ENCODE data around the gene BAZ2A.
"Not testable (repeated sequence)": the region's sequence is repeated elsewhere in the genome, so short reads cannot be mapped to it uniquely, and the experiment has no call there.

BAZ2A gene

DNA sequence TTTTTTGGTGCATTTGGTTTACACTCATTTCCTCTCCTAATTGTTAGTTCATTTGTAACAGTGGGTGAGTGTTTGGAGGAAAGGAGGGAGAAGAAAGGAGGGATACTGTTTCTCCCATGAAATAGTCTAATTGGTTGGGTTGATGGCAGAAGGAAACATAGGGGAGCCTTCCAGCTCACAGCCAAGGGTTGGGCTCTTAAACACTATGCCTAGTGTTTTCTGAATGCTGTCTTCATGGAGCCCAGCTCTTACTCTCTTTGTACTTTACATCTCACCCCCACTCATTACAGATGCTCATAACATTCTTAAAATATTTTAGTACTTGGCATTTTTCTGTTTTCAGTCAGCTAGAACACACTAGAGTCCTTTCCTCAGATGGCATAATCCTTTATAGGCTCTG, 38.2 kb downstream of the BAZ2A start:
- no peaks in the 10 kb centered on the region for H3K9me3 ChIP-seq (ENCODE audit: control insufficient read depth, insufficient read depth, low read length)
- H3K27ac ChIP-seq (ENCODE audit: low read depth, low read length), result no peak overlapping the region
- H3K36me3 ChIP-seq (ENCODE audit: control insufficient read depth, insufficient read depth, low read length), result peaks cover 18% of the 10 kb centered on the region
- no peaks in the 10 kb centered on the region for H3K27me3 ChIP-seq (ENCODE audit: control insufficient read depth, insufficient read depth, low read length)
- no peak overlapping the region for H3K4me3 ChIP-seq (ENCODE audit: low read depth, low read length)
- no peak overlapping the region for H3K9ac ChIP-seq (ENCODE audit: low read depth, low read length)
- peaks cover 31% of the 10 kb centered on the region for H3K4me1 ChIP-seq (ENCODE audit: control insufficient read depth, insufficient read depth, low read length)

DNA sequence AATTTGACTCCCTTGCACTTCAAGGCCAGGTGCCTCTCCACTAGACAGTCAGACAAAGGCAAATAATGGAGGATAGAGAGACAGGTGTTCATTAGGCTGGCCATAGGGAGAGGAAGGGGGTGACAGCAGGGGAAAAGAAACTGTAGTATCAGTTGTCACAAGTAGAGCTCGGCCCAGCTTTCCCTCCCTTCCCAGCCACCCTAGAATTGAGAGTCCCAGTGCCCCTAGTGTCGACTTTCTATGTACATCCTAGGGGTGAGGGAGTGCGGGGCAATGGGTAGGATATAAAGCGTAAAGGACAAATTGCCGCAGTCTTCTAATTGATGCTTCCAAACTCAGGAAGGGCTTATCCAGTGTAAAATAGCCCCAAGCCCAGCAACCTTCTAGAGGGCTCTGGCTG, 39.0 kb downstream of the BAZ2A start:
- no peaks in the 10 kb centered on the region for H3K27me3 ChIP-seq (ENCODE audit: control insufficient read depth, insufficient read depth, low read length)
- peaks cover 12% of the 10 kb centered on the region; the same call in 1 of the 2 replicates for H3K36me3 ChIP-seq (ENCODE audit: control insufficient read depth, insufficient read depth, low read length)
- H3K4me1 ChIP-seq (ENCODE audit: control insufficient read depth, insufficient read depth, low read length), result peaks cover 25% of the 10 kb centered on the region
- H3K9ac ChIP-seq (ENCODE audit: low read depth, low read length), result no peak overlapping the region
- H3K27ac ChIP-seq (ENCODE audit: low read depth, low read length), result no peak overlapping the region
- no peaks in the 10 kb centered on the region for H3K9me3 ChIP-seq (ENCODE audit: control insufficient read depth, insufficient read depth, low read length)
- no peak overlapping the region for H3K4me3 ChIP-seq (ENCODE audit: low read depth, low read length)

DNA sequence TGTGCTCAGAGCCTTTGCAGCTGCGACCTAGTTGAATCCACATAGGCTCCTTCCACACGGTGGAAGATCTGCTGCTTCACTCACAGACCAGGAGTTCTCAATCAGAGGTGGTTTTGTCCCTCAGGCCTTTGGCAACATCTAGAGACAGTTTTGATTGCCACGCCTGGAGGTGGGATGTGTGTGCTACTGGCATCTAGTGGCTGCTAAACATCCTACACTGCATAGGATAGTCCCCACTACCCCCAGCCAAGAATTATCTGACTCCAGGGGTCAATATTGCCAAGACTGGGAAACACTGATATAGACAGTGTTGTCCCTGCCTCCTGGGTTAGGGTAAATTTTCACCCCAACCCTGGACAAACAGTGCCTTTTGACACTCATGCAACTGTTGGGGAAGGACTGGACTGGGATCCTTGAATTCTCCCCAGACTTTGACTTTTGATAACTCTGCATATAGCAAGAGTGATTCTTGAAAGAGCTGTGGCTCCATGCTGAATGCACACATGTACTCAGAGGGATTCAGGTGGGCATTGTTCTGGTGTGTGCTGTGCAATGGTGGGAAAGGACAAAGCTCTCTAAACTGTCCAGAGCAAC, 39.8 kb downstream of the BAZ2A start:
- no peaks in the 10 kb centered on the region for H3K27me3 ChIP-seq (ENCODE audit: control insufficient read depth, insufficient read depth, low read length)
- H3K9ac ChIP-seq (ENCODE audit: low read depth, low read length), result no peak overlapping the region
- H3K27ac ChIP-seq (ENCODE audit: low read depth, low read length), result no peak overlapping the region
- no peak overlapping the region for H3K4me3 ChIP-seq (ENCODE audit: low read depth, low read length)
- peaks cover 6% of the 10 kb centered on the region; the same call in 1 of the 2 replicates for H3K36me3 ChIP-seq (ENCODE audit: control insufficient read depth, insufficient read depth, low read length)
- no peaks in the 10 kb centered on the region for H3K9me3 ChIP-seq (ENCODE audit: control insufficient read depth, insufficient read depth, low read length)
- H3K4me1 ChIP-seq (ENCODE audit: control insufficient read depth, insufficient read depth, low read length), result peaks cover 25% of the 10 kb centered on the region

DNA sequence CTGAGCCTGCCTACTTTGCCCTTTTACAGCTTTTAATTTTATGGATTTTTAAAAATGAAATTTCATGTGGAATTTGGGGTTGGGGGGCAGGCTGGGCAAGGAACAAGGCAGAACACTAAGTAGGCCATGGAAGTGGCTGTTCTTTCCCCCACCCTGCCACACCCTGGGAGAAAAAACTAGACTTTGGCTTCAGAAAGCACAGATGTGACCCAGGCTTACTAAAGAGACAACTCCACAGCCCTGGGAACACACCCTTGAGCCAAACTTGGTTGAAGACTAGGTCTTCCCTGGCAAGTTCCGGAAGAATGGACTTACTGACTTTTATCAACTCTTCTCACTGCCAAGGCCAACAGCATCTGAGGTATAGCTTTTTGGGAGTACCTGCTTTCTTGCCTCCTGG, 40.3 kb downstream of the BAZ2A start:
- no peak overlapping the region for H3K9ac ChIP-seq (ENCODE audit: low read depth, low read length)
- no peaks in the 10 kb centered on the region for H3K27me3 ChIP-seq (ENCODE audit: control insufficient read depth, insufficient read depth, low read length)
- H3K4me1 ChIP-seq (ENCODE audit: control insufficient read depth, insufficient read depth, low read length), result peaks cover 25% of the 10 kb centered on the region
- H3K9me3 ChIP-seq (ENCODE audit: control insufficient read depth, insufficient read depth, low read length), result no peaks in the 10 kb centered on the region
- peaks cover 6% of the 10 kb centered on the region; the same call in 1 of the 2 replicates for H3K36me3 ChIP-seq (ENCODE audit: control insufficient read depth, insufficient read depth, low read length)
- no peak overlapping the region for H3K27ac ChIP-seq (ENCODE audit: low read depth, low read length)
- no peak overlapping the region for H3K4me3 ChIP-seq (ENCODE audit: low read depth, low read length)

DNA sequence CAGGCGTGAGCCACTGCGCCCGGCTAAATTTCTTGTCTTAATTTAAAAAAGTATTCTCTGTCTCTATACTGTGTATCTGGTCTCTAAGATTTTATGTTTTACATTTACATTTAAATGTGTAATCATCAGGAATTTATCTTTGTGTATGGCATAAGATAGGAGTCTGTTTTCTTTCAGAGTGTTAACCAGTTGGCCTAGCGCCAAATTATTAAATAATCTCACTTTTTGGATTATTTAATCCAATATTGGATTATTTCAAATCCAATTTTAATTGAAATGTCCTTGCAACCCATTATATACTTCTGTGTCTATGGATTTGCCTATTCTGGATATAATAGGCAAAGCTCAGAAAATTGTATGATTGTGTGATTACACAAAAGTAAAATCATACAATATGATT, 45.0 kb downstream of the BAZ2A start:
- H3K27me3 ChIP-seq (ENCODE audit: control insufficient read depth, insufficient read depth, low read length), result no peaks in the 10 kb centered on the region
- H3K9me3 ChIP-seq (ENCODE audit: control insufficient read depth, insufficient read depth, low read length), result no peaks in the 10 kb centered on the region
- H3K36me3 ChIP-seq (ENCODE audit: control insufficient read depth, insufficient read depth, low read length), result peaks cover 14% of the 10 kb centered on the region; the same call in 1 of the 2 replicates
- no peak overlapping the region for H3K27ac ChIP-seq (ENCODE audit: low read depth, low read length)
- no peak overlapping the region for H3K4me3 ChIP-seq (ENCODE audit: low read depth, low read length)
- H3K4me1 ChIP-seq (ENCODE audit: control insufficient read depth, insufficient read depth, low read length), result peaks cover 25% of the 10 kb centered on the region
- no peak overlapping the region for H3K9ac ChIP-seq (ENCODE audit: low read depth, low read length)

DNA sequence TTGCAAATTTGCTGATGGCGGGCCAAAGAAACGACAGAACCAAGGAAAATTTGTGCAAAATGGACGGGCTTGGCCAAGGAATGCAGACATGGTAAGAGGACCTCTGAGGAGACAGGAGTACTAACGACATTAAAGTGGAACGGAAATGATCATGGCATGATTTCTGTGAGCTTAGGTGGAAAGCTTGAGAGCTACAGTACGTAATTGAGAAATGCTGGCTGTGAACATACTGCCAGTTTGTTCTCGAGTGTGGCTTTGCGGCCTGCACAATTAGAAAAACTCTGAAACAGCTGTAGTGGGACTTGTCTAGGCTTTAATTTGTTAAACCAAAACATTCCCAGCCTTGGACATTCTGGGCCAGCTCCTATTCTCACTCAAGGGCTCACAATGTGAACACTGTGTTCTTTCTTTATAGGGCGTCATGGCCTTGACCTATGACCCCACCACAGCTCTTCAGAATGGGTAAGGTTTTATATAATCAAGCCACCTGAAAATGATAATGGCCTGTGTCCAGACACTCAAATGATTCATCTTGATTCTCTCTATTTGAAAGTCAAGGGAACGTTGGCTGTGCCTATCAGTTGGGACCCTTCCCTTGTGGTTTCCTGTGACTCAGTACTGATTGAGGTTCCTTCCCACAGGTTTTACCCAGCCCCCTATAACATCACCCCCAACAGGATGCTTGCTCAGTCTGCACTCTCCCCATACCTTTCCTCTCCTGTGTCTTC, 48.5 kb downstream of the BAZ2A start:
- H3K4me3 ChIP-seq (ENCODE audit: low read depth, low read length), result no peak overlapping the region
- H3K9ac ChIP-seq (ENCODE audit: low read depth, low read length), result no peak overlapping the region
- peaks cover 7% of the 10 kb centered on the region; the same call in 1 of the 2 replicates for H3K4me1 ChIP-seq (ENCODE audit: control insufficient read depth, insufficient read depth, low read length)
- H3K36me3 ChIP-seq (ENCODE audit: control insufficient read depth, insufficient read depth, low read length), result peaks cover 8% of the 10 kb centered on the region; the same call in 1 of the 2 replicates
- no peak overlapping the region for H3K27ac ChIP-seq (ENCODE audit: low read depth, low read length)
- H3K27me3 ChIP-seq (ENCODE audit: control insufficient read depth, insufficient read depth, low read length), result no peaks in the 10 kb centered on the region
- no peaks in the 10 kb centered on the region for H3K9me3 ChIP-seq (ENCODE audit: control insufficient read depth, insufficient read depth, low read length)

DNA sequence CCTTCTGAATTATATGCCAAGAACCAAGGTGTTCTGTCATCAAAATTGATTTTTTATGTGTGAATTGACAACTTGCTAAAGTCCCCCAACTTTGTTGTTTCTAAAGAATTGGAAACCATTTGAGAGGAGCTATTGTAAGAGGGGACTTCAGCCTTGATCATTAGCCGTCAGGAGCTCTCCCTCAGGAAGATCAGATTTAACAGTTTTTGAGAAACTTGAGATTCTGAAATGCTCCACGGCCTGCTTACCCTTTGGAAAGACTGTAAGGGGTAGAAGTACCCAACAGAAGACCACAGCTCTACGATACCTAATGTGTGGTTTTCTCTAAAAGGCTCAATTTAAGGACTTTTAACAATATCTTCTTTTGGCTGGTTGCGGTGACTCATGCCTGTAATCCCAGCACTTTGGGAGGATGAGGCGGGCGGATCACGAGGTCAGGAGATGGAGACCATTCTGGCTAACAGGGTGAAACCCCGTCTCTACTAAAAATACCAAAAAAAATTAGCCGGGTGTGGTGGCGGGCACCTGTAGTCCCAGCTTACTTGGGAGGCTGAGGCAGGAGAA, 51.1 kb downstream of the BAZ2A start:
- H3K36me3 ChIP-seq (ENCODE audit: control insufficient read depth, insufficient read depth, low read length), result peaks cover 12% of the 10 kb centered on the region; the same call in 1 of the 2 replicates
- no peaks in the 10 kb centered on the region for H3K9me3 ChIP-seq (ENCODE audit: control insufficient read depth, insufficient read depth, low read length)
- peaks cover 7% of the 10 kb centered on the region; the same call in 1 of the 2 replicates for H3K4me1 ChIP-seq (ENCODE audit: control insufficient read depth, insufficient read depth, low read length)
- H3K27me3 ChIP-seq (ENCODE audit: control insufficient read depth, insufficient read depth, low read length), result no peaks in the 10 kb centered on the region
- no peak overlapping the region for H3K27ac ChIP-seq (ENCODE audit: low read depth, low read length)
- no peak overlapping the region for H3K4me3 ChIP-seq (ENCODE audit: low read depth, low read length)
- no peak overlapping the region for H3K9ac ChIP-seq (ENCODE audit: low read depth, low read length)

DNA sequence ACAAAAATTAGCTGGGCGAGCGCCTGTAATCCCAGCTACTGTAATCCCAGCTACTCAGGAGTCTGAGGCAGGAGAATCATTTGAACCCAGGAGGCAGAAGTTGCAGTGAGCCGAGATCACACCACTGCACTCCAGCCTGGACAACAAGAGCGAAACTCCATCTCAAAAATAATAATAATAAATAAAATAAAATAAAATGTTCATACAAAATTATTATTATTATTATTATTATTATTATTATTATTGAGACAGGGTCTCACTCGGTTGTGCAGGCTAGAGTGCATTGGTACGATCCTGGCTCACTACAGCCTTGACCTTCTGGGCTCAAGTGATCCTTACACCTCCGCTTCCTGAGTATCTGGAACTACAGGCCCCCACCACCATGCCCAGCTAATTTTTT, 52.9 kb downstream of the BAZ2A start:
- not testable (repeated sequence) for H3K9ac ChIP-seq (ENCODE audit: low read depth, low read length); H3K27ac ChIP-seq (ENCODE audit: low read depth, low read length); H3K27me3 ChIP-seq (ENCODE audit: control insufficient read depth, insufficient read depth, low read length); H3K4me1 ChIP-seq (ENCODE audit: control insufficient read depth, insufficient read depth, low read length); H3K4me3 ChIP-seq (ENCODE audit: low read depth, low read length); H3K9me3 ChIP-seq (ENCODE audit: control insufficient read depth, insufficient read depth, low read length)
- peaks cover 19% of the 10 kb centered on the region for H3K36me3 ChIP-seq (ENCODE audit: control insufficient read depth, insufficient read depth, low read length)

DNA sequence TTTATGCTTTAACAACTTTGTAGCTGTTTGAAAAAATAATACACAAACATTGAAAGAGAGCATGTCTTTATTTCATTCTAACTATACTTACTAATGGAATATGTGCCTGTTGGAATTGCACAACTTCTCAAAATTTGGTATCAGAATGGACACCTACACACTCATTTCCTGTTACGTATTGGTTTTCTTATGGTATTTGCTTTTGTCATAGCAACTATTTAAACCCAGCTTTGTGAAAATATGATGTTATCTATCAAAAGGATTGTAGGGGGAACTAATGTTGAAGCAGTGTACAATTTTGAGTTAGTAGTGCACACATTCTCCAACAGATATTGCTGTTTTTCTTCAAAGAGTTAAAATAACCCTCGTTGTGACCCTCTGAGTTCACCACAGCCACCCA, 55.9 kb downstream of the BAZ2A start:
- no peak overlapping the region for H3K4me3 ChIP-seq (ENCODE audit: low read depth, low read length)
- H3K27ac ChIP-seq (ENCODE audit: low read depth, low read length), result no peak overlapping the region
- H3K9me3 ChIP-seq (ENCODE audit: control insufficient read depth, insufficient read depth, low read length), result no peaks in the 10 kb centered on the region
- H3K36me3 ChIP-seq (ENCODE audit: control insufficient read depth, insufficient read depth, low read length), result peaks cover 12% of the 10 kb centered on the region
- H3K4me1 ChIP-seq (ENCODE audit: control insufficient read depth, insufficient read depth, low read length), result no peaks in the 10 kb centered on the region
- no peaks in the 10 kb centered on the region for H3K27me3 ChIP-seq (ENCODE audit: control insufficient read depth, insufficient read depth, low read length)
- H3K9ac ChIP-seq (ENCODE audit: low read depth, low read length), result no peak overlapping the region

DNA sequence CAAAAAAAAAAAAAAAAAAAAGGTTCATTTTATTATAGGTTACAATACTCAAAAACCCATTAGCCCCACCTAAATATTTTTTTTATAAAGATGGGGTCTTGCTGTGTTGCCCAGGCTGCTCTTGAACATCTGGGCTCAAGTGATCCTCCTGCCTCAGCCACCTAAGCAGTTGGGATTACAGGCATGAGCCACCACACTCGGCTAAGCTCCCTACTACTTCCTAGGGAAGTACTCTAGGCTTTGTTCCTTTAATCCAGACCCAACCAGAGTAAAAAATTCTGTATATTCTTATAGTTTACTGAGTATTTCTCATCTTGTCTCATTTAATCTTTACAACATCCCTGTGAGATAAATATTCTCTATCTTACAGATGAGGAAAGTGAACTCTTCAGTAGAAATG, 57.8 kb downstream of the BAZ2A start:
- Histone ChIP-seq H3K27me3 (ENCODE audit: control insufficient read depth, insufficient read depth, low read length) (no peaks in the 10 kb centered on the region), H3K4me1 (ENCODE audit: control insufficient read depth, insufficient read depth, low read length) (no peaks in the 10 kb centered on the region), H3K9me3 (ENCODE audit: control insufficient read depth, insufficient read depth, low read length) (no peaks in the 10 kb centered on the region), H3K27ac (ENCODE audit: low read depth, low read length) (no peak overlapping the region), H3K36me3 (ENCODE audit: control insufficient read depth, insufficient read depth, low read length) (peaks cover 17% of the 10 kb centered on the region), H3K4me3 (ENCODE audit: low read depth, low read length) (no peak overlapping the region), H3K9ac (ENCODE audit: low read depth, low read length) (no peak overlapping the region)

DNA sequence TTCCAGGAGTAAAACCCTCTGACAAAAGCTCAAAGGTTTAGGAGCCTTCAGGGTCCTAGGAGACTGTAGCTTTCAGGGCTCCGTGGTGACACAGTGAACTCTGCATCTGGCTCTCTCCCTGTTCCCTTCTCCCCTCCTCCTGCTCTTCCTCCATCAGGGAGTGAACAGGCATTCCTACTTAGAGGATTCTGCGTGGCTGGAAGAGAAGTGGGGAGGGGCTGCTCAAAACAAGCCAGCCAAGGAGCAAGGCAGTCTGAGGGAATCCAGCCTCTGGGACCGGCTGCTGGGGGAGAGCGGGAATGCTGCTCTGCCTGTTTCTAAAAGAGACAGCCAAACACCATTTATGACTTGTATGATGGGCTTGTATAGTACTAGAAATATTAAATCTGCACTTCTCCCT, 59.0 kb downstream of the BAZ2A start:
- Histone ChIP-seq H3K9me3 (ENCODE audit: control insufficient read depth, insufficient read depth, low read length) (no peaks in the 10 kb centered on the region), H3K27me3 (ENCODE audit: control insufficient read depth, insufficient read depth, low read length) (no peaks in the 10 kb centered on the region), H3K27ac (ENCODE audit: low read depth, low read length) (no peak overlapping the region), H3K36me3 (ENCODE audit: control insufficient read depth, insufficient read depth, low read length) (peaks cover 17% of the 10 kb centered on the region), H3K9ac (ENCODE audit: low read depth, low read length) (no peak overlapping the region), H3K4me1 (ENCODE audit: control insufficient read depth, insufficient read depth, low read length) (no peaks in the 10 kb centered on the region), H3K4me3 (ENCODE audit: low read depth, low read length) (no peak overlapping the region)

All from HUES48 (cell line).